Measurements from ENCODE around the gene STRIP1.

STRIP1 gene

DNA sequence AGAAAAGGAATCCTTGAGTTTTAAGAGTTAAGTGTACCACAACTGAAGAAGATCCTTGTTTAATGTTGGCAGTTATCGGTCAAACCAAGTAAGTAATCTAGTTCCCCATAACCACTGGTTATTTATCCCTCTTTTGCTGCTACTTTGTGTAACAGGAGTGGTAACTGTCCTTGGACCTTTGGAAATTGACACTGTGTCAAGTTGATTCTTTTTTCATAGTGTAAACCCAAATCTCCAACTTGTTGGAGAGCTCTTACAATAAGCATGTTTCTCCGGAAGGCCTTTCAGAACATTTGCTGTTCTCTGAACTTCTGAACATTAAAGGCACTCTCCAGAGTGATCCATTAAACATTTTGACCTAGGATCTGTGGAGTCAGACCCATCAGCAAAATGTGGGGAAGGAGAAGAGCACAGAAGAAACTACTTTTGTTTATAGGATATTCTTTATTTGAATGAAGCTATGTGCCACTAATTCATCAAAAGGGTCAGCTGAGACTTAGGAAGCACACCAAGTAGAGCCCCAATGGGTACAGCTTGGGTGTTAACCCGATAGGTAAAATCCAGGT is 46.0 kb upstream of the STRIP1 start:
- TF ChIP-seq, protein P1, sequence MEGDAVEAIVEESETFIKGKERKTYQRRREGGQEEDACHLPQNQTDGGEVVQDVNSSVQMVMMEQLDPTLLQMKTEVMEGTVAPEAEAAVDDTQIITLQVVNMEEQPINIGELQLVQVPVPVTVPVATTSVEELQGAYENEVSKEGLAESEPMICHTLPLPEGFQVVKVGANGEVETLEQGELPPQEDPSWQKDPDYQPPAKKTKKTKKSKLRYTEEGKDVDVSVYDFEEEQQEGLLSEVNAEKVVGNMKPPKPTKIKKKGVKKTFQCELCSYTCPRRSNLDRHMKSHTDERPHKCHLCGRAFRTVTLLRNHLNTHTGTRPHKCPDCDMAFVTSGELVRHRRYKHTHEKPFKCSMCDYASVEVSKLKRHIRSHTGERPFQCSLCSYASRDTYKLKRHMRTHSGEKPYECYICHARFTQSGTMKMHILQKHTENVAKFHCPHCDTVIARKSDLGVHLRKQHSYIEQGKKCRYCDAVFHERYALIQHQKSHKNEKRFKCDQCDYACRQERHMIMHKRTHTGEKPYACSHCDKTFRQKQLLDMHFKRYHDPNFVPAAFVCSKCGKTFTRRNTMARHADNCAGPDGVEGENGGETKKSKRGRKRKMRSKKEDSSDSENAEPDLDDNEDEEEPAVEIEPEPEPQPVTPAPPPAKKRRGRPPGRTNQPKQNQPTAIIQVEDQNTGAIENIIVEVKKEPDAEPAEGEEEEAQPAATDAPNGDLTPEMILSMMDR (IDR thresholded peaks at IDR 0.05; ENCODE audit: low read length) = no peak
- TF ChIP-seq EZH2phosphoT487 (IDR thresholded peaks at IDR 0.05; ENCODE audit: low read length) (no peak), EZH2 (optimal IDR thresholded peaks at IDR 0.05; ENCODE audit: low read depth, low read length) (no peak)
- Histone ChIP-seq H3F3A (ENCODE audit: insufficient read depth, low read length) (no peaks in the 10 kb centered on the region), H3K27ac (ENCODE audit: low read length) (no peak overlapping the region), H3K9ac (ENCODE audit: low read length) (no peak overlapping the region), H2AFZ (ENCODE audit: low read length) (no peak overlapping the region), H3K4me3 (ENCODE audit: low read length) (no peak overlapping the region), H3K27me3 (replicated peaks; ENCODE audit: insufficient read depth, low read length) (no peaks in the 10 kb centered on the region), H3K4me2 (ENCODE audit: low read depth, low read length) (no peak overlapping the region), H3K4me1 (ENCODE audit: low read length) (no peaks in the 10 kb centered on the region), H3K36me3 (replicated peaks; ENCODE audit: insufficient read depth, low read length) (no peaks in the 10 kb centered on the region), H3K79me2 (ENCODE audit: low read length) (peaks cover 26% of the 10 kb centered on the region), H3K9me2 (replicated peaks; ENCODE audit: insufficient read depth, low read length) (no peaks in the 10 kb centered on the region), H4K20me1 (ENCODE audit: insufficient read depth, low read length) (no peaks in the 10 kb centered on the region), H3K9me3 (replicated peaks; ENCODE audit: insufficient read depth, low read length) (no peaks in the 10 kb centered on the region)
- no peak for DNase-seq

DNA sequence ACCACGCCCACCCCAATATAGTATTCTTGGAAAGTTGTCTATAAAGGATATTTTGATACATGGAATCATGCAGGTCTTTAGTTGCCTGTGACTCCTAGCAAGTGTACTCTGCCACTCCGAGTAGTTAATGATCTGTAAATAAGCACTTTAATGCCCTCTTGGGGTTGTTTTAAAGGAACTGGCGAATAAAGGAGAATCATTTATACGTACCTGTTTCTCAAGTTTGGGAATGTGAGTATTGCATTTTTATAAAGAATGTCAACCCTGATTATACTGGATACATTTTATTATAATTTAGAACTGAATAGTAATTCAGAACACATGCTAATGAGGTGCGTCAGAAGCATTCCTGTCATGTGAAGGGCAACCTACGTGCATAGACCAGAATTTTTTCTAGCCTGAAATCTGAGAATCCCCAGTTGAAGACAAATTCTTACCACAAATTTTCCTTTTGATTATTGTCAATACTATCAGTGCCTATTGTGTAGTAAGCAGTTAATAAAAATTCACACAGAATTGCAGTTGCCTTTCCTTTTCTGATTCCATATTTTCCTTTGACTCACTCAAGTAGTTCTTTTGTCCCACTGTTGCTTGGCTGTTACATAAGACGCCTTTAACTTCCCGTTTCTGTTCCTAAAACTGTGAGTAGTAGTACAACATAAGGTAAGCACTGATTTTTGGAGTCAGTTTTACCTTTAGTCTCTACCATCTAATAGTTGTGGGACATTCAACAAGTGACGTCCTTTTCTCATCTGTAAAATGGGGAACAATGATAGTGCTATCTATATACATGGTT is 44.7 kb upstream of the STRIP1 start:
- H3K79me2 ChIP-seq (ENCODE audit: low read length) = peaks cover 26% of the 10 kb centered on the region
- TF ChIP-seq EZH2phosphoT487 (IDR thresholded peaks at IDR 0.05; ENCODE audit: low read length) = no peak
- TF ChIP-seq EZH2 (optimal IDR thresholded peaks at IDR 0.05; ENCODE audit: low read depth, low read length) = no peak
- TF ChIP-seq, protein P1 (IDR thresholded peaks at IDR 0.05; ENCODE audit: low read length) = no peak
- no peak overlapping the region for H3K4me3 ChIP-seq (ENCODE audit: low read length)
- no peaks in the 10 kb centered on the region for H3K9me2 ChIP-seq (replicated peaks; ENCODE audit: insufficient read depth, low read length)
- no peak overlapping the region for H3K9ac ChIP-seq (ENCODE audit: low read length)
- no peaks in the 10 kb centered on the region for H3K27me3 ChIP-seq (replicated peaks; ENCODE audit: insufficient read depth, low read length)
- no peaks in the 10 kb centered on the region for H3F3A ChIP-seq (ENCODE audit: insufficient read depth, low read length)
- H2AFZ ChIP-seq (ENCODE audit: low read length) = no peak overlapping the region
- no peaks in the 10 kb centered on the region for H3K4me1 ChIP-seq (ENCODE audit: low read length)
- no peak overlapping the region for H3K4me2 ChIP-seq (ENCODE audit: low read depth, low read length)
- no peaks in the 10 kb centered on the region for H4K20me1 ChIP-seq (ENCODE audit: insufficient read depth, low read length)
- no peak for DNase-seq
- no peak overlapping the region for H3K27ac ChIP-seq (ENCODE audit: low read length)
- H3K9me3 ChIP-seq (replicated peaks; ENCODE audit: insufficient read depth, low read length) = no peaks in the 10 kb centered on the region
- H3K36me3 ChIP-seq (replicated peaks; ENCODE audit: insufficient read depth, low read length) = no peaks in the 10 kb centered on the region

DNA sequence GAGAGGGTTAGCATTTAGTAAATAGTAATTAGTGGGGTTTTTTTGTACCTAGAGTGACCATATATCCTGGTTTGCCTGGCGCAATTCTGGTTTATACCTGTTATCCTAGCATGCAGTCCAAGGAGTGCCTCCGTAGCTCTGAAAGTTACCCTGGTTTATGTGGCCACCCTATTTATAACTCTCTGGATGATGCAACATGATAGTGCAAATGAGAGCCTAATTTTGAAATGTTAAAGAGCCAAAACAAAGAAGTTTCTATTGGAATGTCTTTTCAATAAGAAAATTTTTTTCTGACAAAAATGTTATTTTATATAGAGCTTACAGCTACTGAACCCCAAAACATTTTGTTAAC is 44.1 kb upstream of the STRIP1 start:
- peaks cover 23% of the 10 kb centered on the region for H3K79me2 ChIP-seq (ENCODE audit: low read length)
- TF ChIP-seq EZH2phosphoT487 (IDR thresholded peaks at IDR 0.05; ENCODE audit: low read length) (no peak), EZH2 (optimal IDR thresholded peaks at IDR 0.05; ENCODE audit: low read depth, low read length) (no peak)
- TF ChIP-seq, protein P1 (IDR thresholded peaks at IDR 0.05; ENCODE audit: low read length) = no peak
- no peaks in the 10 kb centered on the region for H4K20me1 ChIP-seq (ENCODE audit: insufficient read depth, low read length)
- no peak for DNase-seq
- no peaks in the 10 kb centered on the region for H3K27me3 ChIP-seq (replicated peaks; ENCODE audit: insufficient read depth, low read length)
- no peaks in the 10 kb centered on the region for H3K4me1 ChIP-seq (ENCODE audit: low read length)
- H3K4me3 ChIP-seq (ENCODE audit: low read length) = no peak overlapping the region
- no peak overlapping the region for H3K4me2 ChIP-seq (ENCODE audit: low read depth, low read length)
- H3K9me2 ChIP-seq (replicated peaks; ENCODE audit: insufficient read depth, low read length) = no peaks in the 10 kb centered on the region
- H3K36me3 ChIP-seq (replicated peaks; ENCODE audit: insufficient read depth, low read length) = no peaks in the 10 kb centered on the region
- H3F3A ChIP-seq (ENCODE audit: insufficient read depth, low read length) = no peaks in the 10 kb centered on the region
- H3K9ac ChIP-seq (ENCODE audit: low read length) = no peak overlapping the region
- no peaks in the 10 kb centered on the region for H3K9me3 ChIP-seq (replicated peaks; ENCODE audit: insufficient read depth, low read length)
- no peak overlapping the region for H3K27ac ChIP-seq (ENCODE audit: low read length)
- H2AFZ ChIP-seq (ENCODE audit: low read length) = no peak overlapping the region

All from MM.1S (cell line).